ENCODE measurements around the gene MAP7D3.

Gene MAP7D3

DNA sequence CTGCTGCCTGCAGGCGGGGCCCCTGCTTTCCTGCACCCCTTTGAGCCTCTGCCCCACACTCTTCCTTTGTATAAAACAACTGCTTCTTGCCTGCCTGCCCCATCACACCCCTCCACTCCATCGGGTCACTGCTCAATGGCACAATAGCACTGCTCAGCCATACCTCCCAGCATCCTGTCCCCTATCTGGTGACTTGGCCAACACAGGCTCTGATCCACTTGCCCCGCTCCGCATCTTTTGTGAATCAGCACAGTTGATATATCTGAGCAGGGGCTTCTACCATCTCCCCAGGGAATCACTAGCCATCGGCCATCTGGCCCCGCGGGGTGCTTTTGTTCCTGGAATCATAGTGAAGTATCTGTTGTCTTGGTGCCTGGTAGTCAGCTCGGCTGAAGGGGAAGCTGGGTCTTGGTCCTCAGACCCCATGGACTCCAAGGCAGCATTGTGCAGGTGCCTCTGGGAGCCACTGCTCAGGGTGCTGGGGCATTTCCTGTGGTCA is 45.3 kb downstream of the MAP7D3 start:
- DNase-seq, result no peak

GRCh38 chrX:136204571-136204970 is 46.6 kb downstream of the MAP7D3 start:
- peak; percentile 59 for DNase-seq

GRCh38 chrX:136203951-136204350 is 47.2 kb downstream of the MAP7D3 start:
- DNase-seq, result no peak

- DNase-seq, result no peak
Observed at GRCh38 chrX:136203438-136203837, 47.8 kb downstream of the MAP7D3 start.

DNA sequence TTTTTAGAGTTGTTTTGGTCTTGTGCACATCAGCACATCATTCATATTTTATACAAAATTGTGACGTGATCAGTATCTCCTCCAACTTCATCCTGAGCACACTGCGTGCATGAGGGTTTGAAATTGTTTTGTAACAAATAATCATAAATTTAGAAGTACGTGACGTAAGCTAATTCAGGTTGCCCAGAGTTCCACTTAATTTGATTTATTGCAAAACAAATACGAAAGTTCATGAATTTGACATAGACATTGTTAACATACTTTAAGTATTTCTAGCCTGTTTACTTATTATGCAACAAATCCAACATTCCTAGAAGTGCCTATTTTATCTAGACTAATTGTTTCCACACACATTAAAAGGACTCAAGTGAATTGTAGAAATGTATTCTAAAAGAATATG is 48.3 kb downstream of the MAP7D3 start:
- DNase-seq, result no peak

DNA sequence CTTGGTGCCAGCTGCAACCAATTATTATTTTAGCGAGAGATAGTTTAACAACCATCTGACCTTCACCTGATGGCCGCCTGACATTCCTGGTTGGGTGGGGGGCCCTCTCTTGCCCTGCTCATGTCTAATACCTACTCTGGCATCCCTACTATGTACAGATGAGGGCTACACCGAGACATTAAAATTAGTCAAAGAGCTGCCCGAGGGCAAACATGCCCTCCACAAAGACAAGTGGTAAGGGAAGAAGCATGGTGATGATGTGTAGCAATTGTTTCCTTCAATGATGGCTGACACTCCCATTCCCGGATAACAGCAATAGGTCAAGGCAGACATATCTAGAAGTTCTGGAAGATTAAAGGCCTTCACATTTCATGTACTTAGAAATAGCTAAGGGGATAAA is 49.6 kb downstream of the MAP7D3 start:
- no peak for DNase-seq

- DNase-seq, result no peak
Observed at GRCh38 chrX:136200466-136200865, 50.7 kb downstream of the MAP7D3 start.

- no peak for DNase-seq
Observed at GRCh38 chrX:136199365-136199764, 51.8 kb downstream of the MAP7D3 start.

GRCh38 chrX:136198678-136199243 is 52.4 kb downstream of the MAP7D3 start:
- DNase-seq, result no peak

GRCh38 chrX:136198010-136198409 is 53.2 kb downstream of the MAP7D3 start:
- DNase-seq, result no peak

GRCh38 chrX:136196691-136197155 is 54.5 kb downstream of the MAP7D3 start:
- no peak for DNase-seq

DNA sequence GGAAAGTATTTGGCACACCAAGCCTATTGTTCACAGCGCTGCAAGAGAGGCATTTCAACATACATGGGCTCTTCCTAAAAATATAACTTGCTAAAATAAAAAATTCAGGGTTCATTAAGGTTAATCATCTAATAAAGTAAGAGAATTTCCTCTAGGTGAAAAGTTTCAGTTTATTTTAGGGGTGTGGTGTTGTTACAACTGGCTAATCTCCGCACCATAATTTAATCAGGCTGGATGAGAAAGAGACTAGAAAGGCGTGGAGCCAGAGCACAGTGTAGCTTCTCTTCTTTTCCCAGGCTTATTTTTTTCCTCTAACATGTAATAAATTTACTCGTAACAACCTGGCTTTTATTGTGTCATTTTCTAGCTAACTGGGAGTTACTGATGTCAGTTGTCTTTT is 56.0 kb downstream of the MAP7D3 start:
- no peak for DNase-seq

DNA sequence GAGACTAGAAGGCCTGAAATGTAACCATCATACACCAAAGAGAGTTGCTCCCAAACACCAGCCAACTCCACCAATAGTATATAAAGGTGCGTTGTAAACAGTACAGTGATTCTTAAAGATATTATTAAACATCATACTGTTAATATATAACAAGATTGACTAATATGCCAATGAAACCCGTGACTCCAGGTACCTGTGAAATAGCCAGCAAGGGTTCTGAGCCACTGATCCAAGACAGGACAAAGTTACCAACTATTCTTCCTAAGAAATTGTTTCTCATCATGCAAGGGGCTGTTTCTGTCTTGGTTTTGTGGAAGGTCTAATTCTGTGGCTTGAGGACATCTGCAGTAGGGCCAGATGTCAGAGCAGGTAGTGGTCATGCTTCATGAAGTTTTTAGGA is 56.7 kb downstream of the MAP7D3 start:
- no peak for DNase-seq

DNA sequence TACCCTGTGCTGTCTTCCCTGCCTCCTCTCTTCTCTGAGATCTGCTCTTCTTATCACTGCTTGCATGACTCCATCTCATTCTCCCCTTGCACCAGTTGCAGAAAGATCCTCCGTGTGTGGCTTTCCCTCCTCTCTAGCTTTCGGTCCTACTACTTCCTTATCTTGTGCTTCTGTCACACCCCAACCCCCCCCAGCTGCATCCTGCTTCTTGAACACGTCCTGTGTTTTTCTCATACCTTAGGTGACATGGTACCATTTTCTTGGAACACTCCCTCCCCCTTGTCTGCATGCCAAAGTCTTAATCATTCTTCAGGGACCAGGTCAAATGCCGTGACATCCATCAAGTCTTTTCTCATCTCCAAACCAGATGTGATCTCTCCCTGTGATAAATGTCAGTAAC is 57.4 kb downstream of the MAP7D3 start:
- DNase-seq, result no peak

DNA sequence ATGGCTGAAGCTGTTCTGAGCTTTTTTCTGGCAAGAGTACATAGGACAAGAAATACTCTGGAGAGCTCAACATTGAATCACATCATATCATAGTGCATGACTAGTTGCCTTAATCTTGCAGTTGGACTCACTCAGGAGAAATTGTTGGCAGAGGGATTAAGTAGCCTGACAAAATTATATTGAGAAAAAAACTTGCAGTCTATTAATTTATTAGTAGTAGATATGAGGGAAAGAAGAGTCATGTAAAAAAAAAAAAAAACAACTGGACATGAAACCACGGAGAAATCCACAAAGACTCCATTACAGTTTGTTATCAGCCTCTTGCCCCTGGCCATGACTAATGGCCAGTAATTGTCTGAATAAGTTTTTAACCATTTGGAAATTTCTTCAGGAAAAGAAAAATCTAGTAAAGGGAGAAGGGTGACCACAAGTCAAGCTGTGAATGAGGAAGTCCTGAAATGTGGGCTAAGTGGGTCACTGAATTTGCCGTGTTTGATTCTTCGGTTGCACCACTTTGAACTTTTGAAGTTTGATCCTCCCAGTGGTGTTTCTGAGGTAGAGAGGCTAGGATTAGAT is 58.3 kb downstream of the MAP7D3 start:
- DNase-seq, result no peak

DNA sequence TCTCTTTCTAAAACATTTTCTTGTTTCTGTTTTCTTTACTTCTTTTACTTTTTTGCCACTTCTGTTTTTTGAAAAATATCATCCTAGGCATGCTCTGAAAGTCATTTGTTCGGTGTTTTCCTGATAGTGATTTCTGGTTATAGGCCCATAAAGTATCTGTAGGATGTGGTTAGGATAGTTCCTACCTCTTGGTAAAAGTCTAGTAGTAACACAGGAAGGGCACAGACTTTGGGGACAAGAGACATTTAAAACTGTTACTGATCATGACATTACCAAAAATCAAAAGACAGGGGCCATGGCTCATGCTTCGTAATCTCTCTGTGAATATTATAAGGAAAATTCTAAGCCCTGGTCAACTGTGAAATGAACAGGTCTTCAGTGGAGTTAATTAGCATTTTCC is 59.1 kb downstream of the MAP7D3 start:
- DNase-seq, result no peak

DNA sequence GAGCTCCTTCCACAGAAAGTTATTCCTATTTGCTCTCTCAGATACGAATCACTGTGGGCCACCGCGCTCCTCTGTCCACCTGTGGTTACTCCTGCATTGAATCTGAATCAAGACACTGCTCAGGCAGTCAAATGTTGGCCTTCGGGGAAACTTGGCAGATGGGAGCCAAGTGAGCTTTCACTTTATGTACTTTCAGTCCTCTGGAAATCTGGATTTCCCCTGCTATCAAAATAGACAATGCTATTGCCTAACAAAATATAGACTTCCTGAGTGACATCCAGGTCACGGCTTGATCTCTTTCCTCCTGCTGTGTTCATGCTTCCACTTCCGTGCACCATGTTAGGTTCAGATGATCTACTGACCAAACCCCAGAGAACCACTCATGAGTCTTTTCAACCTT is 60.0 kb downstream of the MAP7D3 start:
- DNase-seq, result no peak

DNA sequence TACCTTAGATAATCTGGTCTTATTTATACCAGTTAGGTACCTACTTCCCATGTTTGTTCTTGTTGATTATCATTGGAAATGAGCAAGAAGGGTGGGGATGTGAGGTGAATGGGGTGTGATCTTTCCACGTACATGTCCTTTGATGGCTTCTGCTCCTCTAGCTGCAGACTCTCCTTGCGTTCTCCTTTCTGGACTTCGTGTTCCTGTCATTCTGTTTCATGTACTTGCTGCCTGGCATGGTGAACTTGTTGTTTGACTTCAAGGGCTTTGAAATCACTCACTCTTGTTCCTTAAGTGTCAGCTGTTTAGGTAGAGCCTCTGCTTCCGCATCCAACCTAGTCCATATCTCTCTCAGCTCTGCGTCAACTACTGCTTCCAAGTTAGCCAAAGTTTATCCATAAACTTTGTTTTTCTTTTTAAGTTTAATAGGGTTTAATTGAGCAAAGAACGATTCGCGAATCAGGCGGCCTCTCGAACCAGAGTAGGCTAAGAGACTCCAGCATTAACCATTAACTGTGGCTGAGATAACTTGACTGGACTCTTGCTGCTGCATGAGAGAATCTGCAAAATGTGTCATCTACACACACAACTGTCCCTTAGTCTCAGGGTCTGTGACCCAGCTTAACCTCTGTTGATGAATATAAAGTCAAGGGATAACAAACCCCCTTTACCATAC is 61.0 kb downstream of the MAP7D3 start:
- no peak for DNase-seq

- DNase-seq, result no peak
Observed at GRCh38 chrX:136189222-136189621, 62.0 kb downstream of the MAP7D3 start.

DNA sequence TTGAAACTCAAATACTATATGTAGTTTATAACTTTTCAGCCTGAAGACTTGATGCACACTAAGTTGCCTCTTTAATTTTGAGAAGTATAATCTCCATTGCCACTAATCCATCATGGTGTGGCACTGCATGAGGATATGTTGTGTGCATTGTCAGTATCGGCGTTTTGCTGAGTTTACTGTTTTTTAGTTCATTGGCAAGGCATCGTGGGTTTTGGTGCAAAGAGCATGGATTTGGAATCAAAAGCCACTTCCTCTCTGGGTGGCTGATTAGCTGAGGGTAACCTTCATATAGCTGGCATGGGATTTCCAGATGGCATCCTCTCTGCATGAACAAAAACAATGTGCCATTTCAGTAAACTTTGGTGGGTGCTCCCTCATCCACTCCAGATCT is 65.2 kb downstream of the MAP7D3 start:
- no peak for DNase-seq

DNA sequence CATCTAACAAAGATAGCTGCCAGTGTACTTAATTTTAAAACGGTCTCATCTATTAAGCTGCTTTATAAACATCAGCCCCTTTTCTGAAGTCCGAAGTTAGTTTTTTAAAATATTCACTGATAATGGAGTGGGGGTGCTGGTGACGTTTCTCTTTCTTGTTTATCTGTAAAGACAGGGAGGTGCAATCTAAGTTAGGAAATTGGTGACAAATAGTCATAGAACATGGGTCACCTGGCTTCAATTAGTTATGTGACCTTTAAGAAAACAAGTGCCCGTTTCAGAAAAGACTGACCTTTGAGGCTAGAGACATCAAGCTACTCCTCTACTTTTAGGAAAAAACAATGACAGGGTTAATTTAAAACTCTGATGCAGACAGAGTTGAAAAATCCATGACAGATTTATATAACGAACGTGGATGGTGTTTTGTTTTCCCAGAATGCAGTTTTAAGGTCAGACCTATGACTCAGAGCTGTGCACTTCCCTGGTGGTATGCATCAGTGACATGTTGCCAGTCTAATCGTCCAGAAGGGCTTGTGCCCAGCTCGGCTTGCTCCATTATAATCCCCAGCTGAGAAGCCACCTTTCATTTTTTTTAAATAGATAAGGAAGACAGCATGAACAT is 65.7 kb downstream of the MAP7D3 start:
- no peak for DNase-seq

DNA sequence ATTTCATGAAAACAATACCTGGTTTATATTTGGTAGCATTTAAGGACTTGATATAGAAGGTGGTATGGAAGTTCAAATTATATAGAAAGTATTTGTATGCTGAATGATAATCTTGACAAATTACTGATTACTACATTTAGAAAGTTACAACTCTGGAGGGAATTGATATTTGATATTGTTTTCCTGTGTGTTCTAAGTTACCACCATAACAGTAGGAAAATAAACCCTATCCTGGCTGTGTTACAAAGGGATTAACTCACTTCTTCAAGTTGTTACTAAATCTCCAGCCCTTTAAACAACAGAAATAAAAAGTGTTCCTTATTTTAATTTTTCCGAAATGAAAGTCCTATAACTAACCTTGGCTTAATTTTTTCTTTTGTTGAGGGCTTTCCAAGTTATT is 67.3 kb downstream of the MAP7D3 start:
- no peak for DNase-seq

DNA sequence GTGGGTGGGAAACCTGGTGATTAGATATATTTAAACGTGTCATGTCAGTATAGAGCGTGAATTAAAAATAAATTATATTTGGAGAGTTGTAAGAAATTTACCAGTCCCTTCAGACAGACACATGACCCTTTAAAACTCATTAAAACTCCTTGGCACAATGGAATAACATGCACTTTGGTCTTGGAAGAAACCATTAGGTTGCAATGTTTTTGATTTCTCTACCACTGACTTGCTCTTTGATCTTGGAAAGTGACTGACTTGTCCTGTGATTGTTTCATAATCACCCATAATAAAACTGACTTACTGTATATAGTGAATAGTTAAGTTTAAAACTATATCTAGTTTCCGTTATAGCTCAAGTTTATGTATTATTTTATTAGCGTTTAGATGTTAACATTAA is 68.0 kb downstream of the MAP7D3 start:
- DNase-seq, result no peak

DNA sequence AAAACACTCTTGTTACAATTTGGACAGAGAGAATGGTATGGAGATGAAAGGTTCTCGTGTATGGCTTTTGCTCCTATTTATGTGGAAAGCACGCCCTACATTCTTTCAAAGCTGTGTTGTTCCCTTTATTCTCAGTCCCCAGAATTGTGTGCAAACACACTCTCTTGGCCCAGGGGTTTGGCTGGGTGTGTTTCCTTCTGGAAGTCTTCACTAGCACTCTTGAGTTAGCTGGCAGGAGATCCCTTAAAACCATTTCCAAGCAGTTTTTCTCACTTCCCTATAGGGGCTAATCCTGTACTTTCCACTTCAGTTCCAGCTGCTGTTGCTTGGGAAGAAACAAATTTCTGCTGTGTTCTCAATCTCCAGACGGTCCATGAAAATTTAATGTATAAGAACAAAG is 68.8 kb downstream of the MAP7D3 start:
- DNase-seq, result no peak

Data from activated effector memory CD4-positive, alpha-beta T cell treated with anti-CD3 and anti-CD28 coated beads, Interleukin-2, amount 50 U/mL, for 16 hours (primary cell).